NCI-H2227 treated with DMSO at 0.1 percent for 48 hours (cell line): ENCODE measurements around the gene GPC1.

Source experiments
- DNase-seq: peaks from one replicate; lab custom pipeline; 2025; lab: John Stamatoyannopoulos, UW

Gene GPC1

DNA sequence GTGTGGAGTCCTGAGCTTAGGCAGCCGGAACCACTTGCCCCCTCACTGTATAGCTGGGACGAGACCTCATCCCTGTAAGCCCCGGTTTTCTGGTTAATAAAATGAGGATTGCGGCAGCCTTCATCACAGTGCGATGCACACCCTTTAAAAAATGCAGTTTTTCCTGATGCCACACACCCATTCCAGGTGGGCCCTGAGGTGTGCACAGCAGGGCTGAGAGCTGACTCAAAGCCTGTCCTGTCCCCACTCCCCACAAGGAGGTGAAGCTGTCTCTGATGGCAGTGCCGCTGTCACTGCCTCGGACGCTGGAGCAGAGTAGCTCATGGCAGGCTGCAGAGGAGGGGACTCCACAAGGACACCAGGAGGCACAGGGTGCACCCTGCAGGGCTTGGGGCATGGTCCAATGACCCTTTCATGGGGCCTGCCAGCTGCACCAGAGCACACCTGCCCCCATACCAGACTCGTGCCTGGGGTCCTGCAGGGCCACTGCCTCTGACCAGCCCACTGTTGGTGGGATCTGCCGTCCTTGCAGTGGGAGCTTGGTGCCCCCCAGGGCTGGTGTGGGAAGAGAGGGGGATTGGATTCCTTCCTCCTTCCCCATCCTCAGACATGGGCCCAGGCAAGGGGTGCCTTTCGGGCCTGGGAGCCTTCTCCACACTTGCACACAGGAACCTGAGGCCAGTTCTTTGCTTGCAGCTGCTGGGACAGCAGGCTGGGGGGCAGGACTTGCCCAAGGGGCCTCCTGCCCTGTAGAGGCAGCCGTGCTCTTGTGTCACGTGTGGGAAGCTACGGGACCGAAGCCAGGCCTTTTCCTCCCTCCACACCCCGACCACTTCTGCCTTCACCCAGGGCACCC lies 22.8 kb downstream of the GPC1 start:
- DNase-seq: no peak

DNA sequence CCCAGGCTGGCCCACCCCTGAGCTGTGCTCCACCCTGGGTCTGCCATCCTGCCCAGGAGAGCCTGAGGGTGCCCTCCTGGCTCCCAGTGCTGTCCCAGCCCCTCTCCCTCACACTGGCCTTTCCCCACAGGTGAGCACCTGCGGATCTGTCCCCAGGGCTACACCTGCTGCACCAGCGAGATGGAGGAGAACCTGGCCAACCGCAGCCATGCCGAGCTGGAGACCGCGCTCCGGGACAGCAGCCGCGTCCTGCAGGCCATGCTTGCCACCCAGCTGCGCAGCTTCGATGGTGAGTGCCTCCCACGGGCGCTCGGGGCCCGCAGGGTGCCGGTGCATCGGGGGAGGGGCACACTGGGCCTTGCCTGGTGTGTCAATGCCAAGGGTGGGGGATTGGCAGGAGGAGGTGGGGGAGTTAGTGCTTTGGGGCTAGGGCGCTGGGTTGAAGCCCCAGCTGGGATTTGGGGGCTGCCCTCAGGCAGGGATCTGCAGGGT lies 23.5 kb downstream of the GPC1 start:
- DNase-seq: no peak

DNA sequence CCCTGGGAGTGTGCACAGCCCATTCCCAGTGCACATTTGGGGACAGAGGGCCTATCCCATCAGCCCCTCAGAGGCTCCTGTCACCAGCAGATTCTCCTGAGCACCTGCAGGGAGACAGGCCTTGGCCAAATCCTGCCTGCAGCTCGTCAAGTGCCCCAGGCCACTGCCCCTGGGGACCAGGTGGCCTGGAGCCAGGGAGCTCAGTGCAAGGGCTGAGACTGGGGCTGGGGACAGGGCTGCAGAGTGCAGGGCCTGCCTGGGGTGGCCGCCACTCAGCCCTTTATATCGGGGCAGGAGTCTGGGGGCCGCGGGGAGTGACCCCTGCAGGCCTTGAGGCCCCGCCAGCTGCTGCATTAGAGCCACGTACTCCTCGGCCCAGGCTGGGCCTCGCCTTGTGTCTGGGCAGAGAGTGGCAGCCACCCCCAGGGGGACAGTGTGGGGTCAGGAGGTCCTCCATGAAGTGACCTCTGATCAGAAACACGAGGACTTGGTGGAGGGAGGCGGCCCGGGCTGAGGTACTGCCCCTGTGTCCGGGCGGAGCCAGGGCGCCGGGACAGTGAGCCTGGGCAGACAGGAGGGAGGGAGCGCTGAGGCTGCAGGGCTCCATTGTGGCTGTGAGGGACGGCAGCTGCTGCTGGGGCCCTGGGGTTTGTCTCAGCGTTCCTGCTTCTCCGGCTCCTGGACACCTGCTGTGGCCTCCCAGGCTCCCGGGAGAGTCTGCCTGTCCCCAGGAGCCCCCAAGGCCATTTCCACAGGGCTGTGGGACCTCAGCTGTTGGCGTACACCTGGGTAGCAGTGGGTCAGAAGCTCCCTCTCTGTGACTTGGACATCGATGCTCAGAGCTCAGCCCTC lies 24.2 kb downstream of the GPC1 start:
- no peak for DNase-seq

DNA sequence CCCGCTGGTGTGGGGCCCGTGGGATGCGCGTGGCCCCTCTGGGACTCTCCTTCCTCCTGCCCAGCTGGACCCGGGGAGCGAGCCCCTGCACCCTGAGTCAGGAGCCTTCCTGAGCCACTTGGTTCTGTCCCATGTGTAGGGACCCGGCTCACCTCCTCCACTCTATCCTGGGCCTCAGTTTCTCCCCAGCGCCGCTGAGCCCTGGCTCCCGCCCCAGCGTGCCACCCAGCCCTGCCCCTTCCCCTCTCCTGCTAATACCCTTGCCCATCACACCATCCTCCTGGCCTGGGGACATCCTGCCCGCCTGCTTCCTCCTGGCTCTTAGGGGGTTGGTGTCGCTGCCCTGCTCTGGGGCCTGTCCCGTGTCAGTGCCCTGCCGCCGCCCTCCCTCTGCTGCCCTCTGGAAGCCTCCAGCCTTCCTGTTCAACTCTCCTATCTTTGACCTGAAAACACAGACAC lies 24.8 kb downstream of the GPC1 start:
- DNase-seq: no peak

DNA sequence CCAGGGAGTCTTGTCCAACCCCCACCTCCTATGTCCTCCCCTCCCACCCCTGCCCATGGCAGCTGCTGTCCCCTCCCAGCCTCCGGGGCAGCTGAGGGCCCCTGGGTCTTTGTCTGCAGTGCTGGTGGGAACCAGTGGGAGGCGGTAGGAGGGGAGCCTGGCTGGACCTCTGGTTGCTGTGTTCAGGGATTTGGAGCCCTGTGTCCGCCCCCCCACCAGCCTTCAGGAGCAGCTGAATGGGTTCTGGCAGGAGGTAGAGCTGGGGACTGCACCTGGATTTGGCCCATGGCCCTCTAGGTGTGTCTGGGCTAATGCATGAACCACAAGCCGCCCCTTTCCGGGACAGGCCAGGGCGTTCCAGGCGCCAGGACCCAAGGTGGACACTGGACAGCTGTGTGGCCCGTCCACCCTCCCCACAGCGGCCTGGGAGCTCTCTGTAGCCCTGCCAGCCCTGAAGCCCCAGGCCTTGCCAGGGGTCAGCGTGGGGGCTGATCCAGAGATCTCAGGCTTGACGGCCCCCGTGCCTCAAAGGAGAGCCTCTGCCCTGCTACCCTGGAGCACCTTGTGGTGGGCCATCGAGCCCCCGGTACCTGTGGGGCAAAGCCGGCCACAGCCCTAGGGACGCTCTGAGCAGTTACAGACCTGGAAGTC lies 25.4 kb downstream of the GPC1 start:
- no peak for DNase-seq

DNA sequence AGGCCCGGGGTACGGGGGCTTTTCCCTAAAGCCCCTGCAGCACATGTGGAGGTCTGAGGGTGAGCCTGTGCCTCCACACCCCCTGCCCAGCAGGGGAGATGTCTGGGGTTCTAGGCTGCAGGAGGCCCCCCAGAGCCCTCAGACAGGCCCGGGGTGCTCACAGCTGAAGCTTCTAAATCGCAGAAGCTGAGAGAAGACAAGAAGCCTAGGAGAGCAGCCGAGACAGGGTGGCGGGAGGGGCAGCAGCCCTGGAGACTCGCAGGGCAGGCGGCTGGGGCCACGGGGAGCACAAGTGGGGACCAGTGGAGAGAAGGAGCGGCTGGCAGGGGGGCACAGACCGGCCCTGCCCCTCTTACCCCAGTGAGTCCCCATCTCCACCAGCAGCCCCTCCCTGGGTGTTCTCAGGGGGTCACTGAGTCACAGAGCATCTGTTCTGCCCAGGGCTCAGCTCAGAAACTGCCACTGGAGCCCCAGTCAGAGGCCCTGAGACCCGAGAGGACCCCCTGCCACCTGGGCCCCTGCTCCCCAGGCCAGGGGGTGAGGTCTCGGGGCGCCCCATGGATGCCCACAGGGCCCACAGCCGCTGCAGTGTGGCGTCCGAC lies 26.1 kb downstream of the GPC1 start:
- no peak for DNase-seq

- DNase-seq: no peak
These were observed 26.7 kb downstream of the GPC1 start for GRCh38 chr2:240462073-240462706.

GRCh38 chr2:240462707-240463273 lies 27.3 kb downstream of the GPC1 start:
- no peak for DNase-seq

DNA sequence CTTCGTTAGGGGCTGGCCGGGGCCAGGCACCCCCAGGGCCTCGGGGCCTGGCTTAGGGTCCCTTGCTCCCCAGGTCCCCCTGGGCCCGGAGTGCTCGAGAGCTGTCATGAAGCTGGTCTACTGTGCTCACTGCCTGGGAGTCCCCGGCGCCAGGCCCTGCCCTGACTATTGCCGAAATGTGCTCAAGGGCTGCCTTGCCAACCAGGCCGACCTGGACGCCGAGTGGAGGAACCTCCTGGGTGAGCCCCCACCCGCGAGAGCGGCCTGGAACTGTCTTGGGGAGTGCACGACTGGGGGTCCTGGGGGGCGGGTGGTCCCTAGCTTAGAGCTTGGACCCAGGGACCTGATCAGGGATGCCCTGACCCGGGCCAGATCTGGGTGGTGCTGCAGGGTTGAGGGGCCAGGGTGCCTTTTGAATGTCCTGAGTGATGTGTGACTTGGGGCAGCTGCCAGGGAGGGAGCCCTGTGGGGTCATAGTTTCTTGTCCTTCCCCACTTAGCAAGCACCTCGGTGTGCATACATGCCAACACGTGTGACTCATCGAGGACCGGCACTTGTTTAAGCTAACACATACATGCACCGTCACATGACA lies 27.9 kb downstream of the GPC1 start:
- DNase-seq: no peak

DNA sequence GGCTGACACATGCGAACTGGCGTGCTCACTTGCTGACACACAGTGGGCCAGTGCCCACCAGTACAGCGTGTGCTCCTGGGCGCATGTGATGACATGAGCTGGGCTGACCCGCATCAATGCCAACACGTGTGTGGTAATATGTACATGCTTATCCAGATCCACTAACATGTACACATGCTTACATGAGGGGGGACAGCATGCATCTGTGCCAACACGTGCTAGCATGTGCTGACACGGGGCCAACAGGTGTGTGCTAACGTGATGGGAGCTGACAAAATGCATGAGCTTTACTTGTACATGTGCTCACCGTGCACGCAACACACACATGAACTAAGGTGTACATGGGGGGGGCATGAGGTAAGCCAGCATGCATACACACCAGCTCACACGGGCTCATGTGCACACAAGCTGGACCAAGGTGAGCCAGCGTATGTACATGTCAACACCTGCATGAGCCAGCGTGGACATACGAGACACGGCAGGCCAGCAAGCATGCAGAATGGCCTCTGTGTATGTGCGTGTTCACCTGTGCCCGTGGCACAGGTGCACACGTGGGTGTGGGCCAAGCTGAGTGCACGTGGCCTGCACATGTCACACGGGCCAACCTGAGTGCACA lies 28.5 kb downstream of the GPC1 start:
- DNase-seq: no peak

DNA sequence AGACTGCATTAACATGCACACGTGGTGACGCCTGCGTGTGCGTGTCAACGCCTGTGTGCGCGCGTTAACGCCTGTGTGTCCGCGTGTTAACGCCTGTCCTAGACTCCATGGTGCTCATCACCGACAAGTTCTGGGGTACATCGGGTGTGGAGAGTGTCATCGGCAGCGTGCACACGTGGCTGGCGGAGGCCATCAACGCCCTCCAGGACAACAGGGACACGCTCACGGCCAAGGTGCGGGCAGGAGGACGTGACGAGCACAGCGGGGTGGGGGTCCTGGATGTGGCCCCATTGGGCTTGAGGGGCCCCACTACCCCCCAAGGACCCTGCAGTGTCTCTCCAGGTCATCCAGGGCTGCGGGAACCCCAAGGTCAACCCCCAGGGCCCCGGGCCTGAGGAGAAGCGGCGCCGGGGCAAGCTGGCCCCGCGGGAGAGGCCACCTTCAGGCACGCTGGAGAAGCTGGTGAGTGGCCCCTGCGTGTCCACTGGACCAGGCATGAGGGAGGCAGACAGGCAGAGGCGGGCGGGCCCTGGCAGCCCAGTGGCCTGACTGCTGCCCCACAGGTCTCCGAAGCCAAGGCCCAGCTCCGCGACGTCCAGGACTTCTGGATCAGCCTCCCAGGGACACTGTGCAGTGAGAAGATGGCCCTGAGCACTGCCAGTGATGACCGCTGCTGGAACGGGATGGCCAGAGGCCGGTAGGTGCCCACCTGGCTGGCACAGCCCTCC lies 29.2 kb downstream of the GPC1 start:
- DNase-seq: no peak

GRCh38 chr2:240465268-240465764 lies 29.9 kb downstream of the GPC1 start:
- DNase-seq: no peak

- DNase-seq: no peak
These were observed 30.5 kb downstream of the GPC1 start for GRCh38 chr2:240465765-240466578.

DNA sequence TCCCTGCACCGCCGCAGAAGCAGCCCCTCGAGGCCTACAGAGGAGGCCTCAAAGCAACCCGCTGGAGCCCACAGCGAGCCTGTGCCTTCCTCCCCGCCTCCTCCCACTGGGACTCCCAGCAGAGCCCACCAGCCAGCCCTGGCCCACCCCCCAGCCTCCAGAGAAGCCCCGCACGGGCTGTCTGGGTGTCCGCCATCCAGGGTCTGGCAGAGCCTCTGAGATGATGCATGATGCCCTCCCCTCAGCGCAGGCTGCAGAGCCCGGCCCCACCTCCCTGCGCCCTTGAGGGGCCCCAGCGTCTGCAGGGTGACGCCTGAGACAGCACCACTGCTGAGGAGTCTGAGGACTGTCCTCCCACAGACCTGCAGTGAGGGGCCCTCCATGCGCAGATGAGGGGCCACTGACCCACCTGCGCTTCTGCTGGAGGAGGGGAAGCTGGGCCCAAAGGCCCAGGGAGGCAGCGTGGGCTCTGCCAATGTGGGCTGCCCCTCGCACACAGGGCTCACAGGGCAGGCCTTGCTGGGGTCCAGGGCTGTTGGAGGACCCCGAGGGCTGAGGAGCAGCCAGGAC lies 31.2 kb downstream of the GPC1 start:
- no peak for DNase-seq

DNA sequence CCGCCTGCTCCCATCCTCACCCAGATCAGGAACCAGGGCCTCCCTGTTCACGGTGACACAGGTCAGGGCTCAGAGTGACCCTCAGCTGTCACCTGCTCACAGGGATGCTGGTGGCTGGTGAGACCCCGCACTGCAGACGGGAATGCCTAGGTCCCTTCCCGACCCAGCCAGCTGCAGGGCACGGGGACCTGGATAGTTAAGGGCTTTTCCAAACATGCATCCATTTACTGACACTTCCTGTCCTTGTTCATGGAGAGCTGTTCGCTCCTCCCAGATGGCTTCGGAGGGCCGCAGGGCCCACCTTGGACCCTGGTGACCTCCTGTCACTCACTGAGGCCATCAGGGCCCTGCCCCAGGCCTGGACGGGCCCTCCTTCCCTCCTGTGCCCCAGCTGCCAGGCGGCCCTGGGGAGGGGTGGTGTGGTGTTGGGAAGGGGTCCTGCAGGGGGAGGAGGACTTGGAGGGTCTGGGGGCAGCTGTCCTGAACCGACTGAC lies 31.7 kb downstream of the GPC1 start:
- no peak for DNase-seq

- DNase-seq: no peak
These were observed 32.3 kb downstream of the GPC1 start for GRCh38 chr2:240467659-240468302.
